Fibroblast of skin of left biceps (primary cell): ENCODE data around the gene SLX4.
A peak's percentile ranks its signal among the peaks of the same experiment; 100 is the strongest.

Experiments used
- DNase-seq, 2 experiments: peaks; one replicate each; pipeline ENCODE4 v3.0.0-alpha.2; 2013; ENCODE audit warnings: low read depth in 2 of 2

SLX4 gene

GRCh38 chr16:3582276-3583165 is 28.9 kb downstream of the SLX4 start:
- DNase-seq: no peak

DNA sequence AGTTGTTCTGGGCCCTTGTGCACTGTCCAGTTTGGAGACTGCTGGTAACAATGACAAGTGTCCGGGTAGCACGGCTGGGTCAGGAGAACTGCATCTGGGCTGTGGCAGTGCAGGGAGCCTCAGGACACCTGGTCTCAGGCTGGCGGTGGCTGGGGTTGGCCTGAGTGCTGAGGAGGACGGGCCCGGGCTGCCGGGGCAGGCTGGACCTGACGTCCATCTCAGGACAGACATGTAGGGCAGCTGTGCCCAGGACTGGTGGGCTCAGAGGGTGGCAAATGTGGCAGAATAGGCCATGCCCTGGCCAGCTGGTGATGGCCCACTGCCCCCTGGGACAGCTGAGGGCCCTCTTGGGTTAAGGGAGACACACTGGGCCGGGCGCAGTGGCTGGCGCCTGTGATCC is 30.0 kb downstream of the SLX4 start:
- no peak for DNase-seq

- peak; percentile 6 to 10 for DNase-seq
Measured at GRCh38 chr16:3580686-3581085, 30.7 kb downstream of the SLX4 start.

- DNase-seq: no peak
Measured at GRCh38 chr16:3580251-3580651, 31.2 kb downstream of the SLX4 start.

DNA sequence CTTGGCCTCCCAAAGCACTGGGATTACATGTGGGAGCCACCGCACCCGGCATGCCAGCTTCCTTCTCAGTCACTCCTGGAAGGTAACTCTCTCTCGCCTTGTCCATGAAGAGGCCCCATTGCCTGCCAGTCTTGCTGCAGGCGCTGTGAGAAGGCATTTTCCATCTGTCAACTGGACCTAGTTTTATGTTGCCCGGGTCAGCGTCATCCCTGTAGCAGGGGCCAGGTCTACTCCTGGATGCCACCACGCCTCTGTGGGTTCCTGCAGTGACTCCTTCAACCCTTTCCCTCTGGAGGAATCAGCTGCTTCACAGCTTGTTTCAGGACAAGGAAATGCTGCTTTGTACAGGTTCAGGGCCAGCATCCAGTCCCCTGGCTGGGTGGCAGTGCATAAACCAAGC is 31.6 kb downstream of the SLX4 start:
- DNase-seq: no peak

DNA sequence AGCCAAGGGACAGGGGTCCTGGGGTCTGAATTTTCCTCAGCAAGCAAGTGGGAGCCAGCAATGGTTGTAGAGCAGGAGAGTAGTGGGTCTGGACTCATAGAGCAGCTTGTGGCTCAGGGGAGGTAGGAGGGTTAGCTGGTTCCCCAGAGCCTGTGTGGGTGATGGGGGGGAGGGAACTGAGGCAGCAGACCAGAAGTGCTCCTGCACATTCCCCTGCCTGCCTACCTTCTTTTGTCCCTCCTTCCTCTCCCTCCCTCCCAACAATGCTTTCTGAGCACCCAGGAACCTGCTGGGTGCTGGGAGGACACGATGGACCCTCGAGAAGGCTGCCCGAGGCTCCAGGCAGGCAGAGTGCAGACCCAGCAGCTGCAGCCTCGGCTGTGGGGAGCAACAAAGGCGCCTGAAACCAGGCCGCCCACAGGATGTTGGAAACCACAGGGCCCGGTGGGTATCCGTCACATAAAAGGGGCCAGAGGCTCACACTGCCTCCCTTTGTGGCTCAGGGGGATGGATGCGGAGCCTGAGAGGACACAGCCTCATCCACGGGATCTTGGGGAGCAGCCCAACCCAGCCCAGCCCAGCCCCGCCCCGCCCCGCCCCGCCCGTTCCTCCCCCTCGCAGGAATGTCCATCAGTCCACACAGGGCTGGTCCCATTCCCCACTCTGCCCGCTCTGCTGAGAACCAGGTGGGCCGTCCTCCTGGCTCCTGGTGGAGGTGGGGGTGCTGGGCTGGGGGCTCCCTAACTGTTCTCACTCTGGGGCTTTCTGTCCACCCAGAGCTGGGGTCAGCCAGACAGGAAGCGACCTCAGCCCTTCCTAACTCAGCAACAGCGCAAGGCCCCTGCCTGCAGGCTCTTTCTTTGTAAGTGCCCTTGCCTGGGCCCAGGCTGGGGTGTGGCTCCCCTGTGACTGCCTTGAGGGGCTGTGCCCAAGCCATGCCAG is 32.5 kb downstream of the SLX4 start:
- no peak for DNase-seq

GRCh38 chr16:3578121-3578520 is 33.3 kb downstream of the SLX4 start:
- no peak for DNase-seq

GRCh38 chr16:3577302-3577752 is 34.1 kb downstream of the SLX4 start, which contains the start of gene NLRC3:
Gene NLRC3 (minus strand): TSS chr16:3577403. CDS start chr16:3565036, 12,367 bp downstream.
- DNase-seq: no peak

- DNase-seq: no peak
Measured at GRCh38 chr16:3576211-3576610, 35.2 kb downstream of the SLX4 start.

- DNase-seq: no peak
Measured at GRCh38 chr16:3575491-3575890, 35.9 kb downstream of the SLX4 start.

DNA sequence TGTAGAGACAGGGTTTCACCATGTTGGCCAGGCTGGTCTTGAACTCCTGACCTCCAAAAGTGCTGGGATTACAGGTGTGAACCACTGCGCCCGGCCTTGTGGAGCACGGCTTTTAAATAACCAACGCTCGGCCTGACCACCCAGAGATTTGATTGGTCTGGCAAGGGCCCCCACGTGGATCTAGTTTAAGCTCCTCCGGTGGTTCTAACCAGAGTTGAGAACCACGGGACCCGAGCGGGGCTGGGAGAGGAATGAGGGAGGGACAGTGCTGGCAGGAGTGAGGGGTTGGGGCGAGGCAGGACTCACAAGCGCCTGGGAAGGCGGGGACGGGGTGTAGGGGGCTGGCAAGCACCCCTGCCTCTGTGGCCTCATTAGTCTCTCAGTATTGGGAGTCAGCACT is 37.2 kb downstream of the SLX4 start:
- no peak for DNase-seq

GRCh38 chr16:3573146-3573815 is 38.1 kb downstream of the SLX4 start:
- no peak for DNase-seq

GRCh38 chr16:3570420-3571062 is 40.9 kb downstream of the SLX4 start:
- DNase-seq: no peak

DNA sequence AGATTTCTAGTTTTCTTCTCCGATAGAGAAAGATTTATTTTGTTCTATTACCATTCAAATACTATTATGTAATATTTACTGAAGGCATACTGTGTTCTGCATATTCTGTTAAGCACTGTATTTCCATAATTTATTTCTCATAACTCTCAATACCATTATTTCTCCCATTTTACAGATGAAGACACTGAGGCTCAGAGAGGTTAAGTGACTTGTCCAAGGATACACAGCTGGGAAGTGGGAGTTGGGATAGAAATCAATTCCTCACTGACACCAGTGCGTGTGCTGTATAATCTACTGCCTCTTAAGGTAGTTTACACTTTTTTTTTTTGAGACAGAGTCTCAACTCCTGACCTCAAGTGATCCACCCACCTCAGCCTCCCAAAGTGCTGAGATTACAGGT is 41.6 kb downstream of the SLX4 start:
- no peak for DNase-seq

DNA sequence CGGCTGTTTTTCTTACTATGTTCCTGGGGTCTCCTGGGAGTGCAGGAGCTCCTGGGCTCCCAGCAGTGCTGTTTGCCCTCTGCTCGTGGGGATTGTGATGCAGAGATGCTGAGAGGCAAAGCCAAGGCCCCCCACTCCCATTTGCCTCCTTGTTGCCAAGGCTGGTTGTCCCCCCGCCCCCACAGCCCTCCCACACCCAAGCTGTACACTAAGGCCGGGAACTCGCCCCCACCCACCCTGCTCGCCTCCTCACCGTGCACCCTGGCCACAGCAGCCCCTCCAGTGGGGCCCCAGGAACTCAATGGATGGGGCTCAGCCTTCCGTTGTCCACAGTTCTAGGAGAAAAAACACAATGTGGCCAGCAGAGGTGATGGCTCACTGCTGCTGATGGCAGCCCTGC is 44.4 kb downstream of the SLX4 start:
- DNase-seq: no peak

DNA sequence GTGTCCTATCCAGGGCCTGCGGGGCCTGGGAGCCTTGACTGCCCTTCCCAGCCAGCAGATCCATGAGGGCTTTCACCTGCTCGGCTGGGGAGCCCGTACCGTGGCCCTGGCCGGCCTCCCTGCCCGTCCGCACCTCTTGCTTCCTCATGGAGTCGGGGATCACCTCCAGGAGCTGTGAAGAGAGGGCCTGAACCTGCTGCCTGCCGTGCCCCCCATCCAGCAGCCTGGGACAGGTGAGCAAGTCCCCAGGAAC is 46.6 kb downstream of the SLX4 start:
- no peak for DNase-seq

DNA sequence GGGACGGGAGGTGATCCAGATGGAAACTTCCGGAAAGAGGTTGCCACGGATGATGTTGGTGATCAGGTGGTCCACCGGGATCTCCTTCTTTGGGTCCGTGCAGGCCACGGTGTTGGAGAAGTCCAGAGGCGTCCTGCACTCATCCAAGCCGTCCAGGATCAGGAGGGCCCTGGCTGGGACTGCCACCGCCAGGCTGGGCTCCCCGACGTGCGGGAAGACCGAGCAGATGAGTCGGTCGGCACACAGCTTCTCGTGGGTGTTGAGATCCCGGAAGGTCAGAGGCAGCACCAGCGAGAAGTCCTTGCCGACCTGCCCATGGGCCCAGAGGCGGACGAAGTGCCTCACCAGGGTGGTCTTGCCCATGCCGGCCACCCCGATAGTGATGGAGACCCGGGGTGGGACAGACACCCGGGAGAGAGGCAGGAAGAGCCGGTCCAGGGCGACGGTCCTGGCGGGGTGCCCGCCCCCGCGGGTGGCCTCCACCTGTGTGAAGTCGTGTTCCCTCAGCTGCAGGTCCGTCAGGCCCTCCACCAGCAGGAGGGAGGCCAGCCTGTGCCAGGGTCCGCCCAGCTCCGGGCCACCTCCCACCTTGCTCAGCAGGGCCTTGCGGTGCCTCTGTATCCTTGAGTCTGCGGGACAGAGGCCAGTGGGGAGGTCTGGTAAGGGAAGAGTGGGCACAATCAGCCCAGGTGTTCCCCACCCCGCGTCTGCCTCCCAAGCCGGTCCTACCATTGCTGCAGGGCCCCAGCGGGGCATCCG is 47.1 kb downstream of the SLX4 start:
- no peak for DNase-seq

- DNase-seq: no peak
Measured at GRCh38 chr16:3562914-3563480, 48.4 kb downstream of the SLX4 start.

GRCh38 chr16:3561626-3562025 is 49.8 kb downstream of the SLX4 start:
- no peak for DNase-seq

DNA sequence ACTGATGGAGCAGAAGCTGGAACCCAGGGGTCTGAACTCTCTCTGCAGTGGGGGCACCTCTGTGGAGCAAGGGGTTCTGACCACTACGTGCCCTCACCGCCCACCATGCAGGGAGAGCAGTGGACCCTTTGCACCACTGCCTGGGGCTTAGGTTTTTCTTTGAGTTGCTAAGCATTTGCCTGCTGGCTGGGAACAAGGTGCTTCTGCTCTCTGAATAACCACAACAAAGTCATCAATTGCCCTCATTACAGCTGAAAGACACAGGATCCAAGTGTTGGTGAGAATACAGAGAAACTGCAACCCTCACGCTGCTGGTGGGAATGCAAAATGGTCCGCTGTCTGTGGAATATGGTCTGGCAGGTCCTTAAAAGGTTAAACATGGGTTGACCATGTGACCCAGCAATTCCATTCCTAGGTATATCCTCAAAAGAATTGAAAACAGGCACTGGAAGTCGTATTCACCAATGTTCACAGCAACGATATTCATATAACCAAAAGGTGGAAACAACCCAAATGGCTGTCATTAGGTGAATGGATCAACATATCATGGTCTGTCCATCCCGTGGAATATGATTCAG is 57.0 kb downstream of the SLX4 start:
- DNase-seq: no peak
